Glutamatergic neuron (in vitro differentiated cells): ENCODE results near the gene PCDHGB3. TPM values are rescaled to one million over a fixed set of nuclear protein-coding genes. Genes with fewer than 3 reads are reported as not detected.
A peak's percentile ranks its signal among the peaks of the same experiment; 100 is the strongest.

ENCODE experiments used
- DNase-seq: peaks from one replicate; pipeline ENCODE4 v3.0.0; 2022
- H3K27ac Mint-ChIP-seq: one replicate; pipeline ENCODE4 v1.8.0; 2020; ENCODE audit warnings: mild to moderate bottlenecking, mixed read lengths, inconsistent platforms; ENCODE audit not compliant: unreplicated experiment
- H3K27me3 Mint-ChIP-seq: one replicate; pipeline ENCODE4 v1.8.0; 2020; ENCODE audit warnings: mild to moderate bottlenecking, moderate library complexity, mixed read lengths, inconsistent platforms; ENCODE audit not compliant: unreplicated experiment
- H3K36me3 Mint-ChIP-seq: one replicate; pipeline ENCODE4 v1.8.0; 2020; ENCODE audit warnings: mild to moderate bottlenecking, mixed read lengths, inconsistent platforms; ENCODE audit not compliant: unreplicated experiment
- H3K4me1 Mint-ChIP-seq: one replicate; pipeline ENCODE4 v1.8.0; 2020; ENCODE audit warnings: mild to moderate bottlenecking, low read depth, mixed read lengths, inconsistent platforms; ENCODE audit not compliant: unreplicated experiment
- H3K4me3 Mint-ChIP-seq: one replicate; pipeline ENCODE4 v1.8.0; 2020; ENCODE audit warnings: mild to moderate bottlenecking, mixed read lengths, inconsistent platforms; ENCODE audit not compliant: unreplicated experiment
- H3K9me3 Mint-ChIP-seq: one replicate; pipeline ENCODE4 v1.8.0; 2020; ENCODE audit warnings: mild to moderate bottlenecking, moderate library complexity, mixed read lengths, inconsistent platforms; ENCODE audit not compliant: unreplicated experiment
- CTCF ChIP-seq: fragments of 200-600 bp; sonication (generic); IDR thresholded peaks from one replicate; pipeline ENCODE4 v1.5.0; 2021; ENCODE audit not compliant: partially characterized antibody, unreplicated experiment
- total RNA-seq: library from RNA; stranded (reverse); fragmentation: NEBNext Ultra II Directional; extraction: Animal tissue kit (Norgen Biotek cat#: 25700); gene quantifications from one replicate; pipeline ENCODE4 v1.2.1, GENCODE V29; 2021; ENCODE audit not compliant: unreplicated experiment

The PCDHGB3 gene
- total RNA-seq, 1 donor from 2014 or later: 6.2 TPM

- Mint-ChIP-seq H3K9me3 (peaks cover 26% of the 10 kb centered on the region), H3K4me3 (no peak overlapping the region), H3K4me1 (no peaks in the 10 kb centered on the region), H3K27ac (no peak overlapping the region), H3K36me3 (peaks cover 62% of the 10 kb centered on the region), H3K27me3 (peaks cover 10% of the 10 kb centered on the region)
- DNase-seq: no peak
- no peak for TF ChIP-seq CTCF
These were observed 18.5 kb upstream of the PCDHGB3 start for GRCh38 chr5:141351591-141351990.

GRCh38 chr5:141354900-141355469, 15.1 kb upstream of the PCDHGB3 start, which contains the start of gene PCDHGA4:
Gene PCDHGA4, plus strand, starts transcription at chr5:141355021. Its CDS starts 87 bp downstream, at chr5:141355108.
- DNase-seq: no peak
- H3K27ac Mint-ChIP-seq: no peak within 1 kb of the TSS
- H3K9me3 Mint-ChIP-seq: peaks cover 25% of the 10 kb centered on the region

GRCh38 chr5:141355641-141356040, 14.4 kb upstream of the PCDHGB3 start:
- H3K4me3 Mint-ChIP-seq: no peak overlapping the region
- no peak for TF ChIP-seq CTCF
- peaks cover 14% of the 10 kb centered on the region for H3K27me3 Mint-ChIP-seq
- peaks cover 27% of the 10 kb centered on the region for H3K9me3 Mint-ChIP-seq
- H3K27ac Mint-ChIP-seq: no peak overlapping the region
- no peaks in the 10 kb centered on the region for H3K4me1 Mint-ChIP-seq
- DNase-seq: no peak
- peaks cover 52% of the 10 kb centered on the region for H3K36me3 Mint-ChIP-seq

More at GRCh38 chr5:141354900-141355469, 15.1 kb upstream of the PCDHGB3 start, which contains the start of gene PCDHGA4:
- Mint-ChIP-seq H3K4me1 (no peaks in the 10 kb centered on the region), H3K27me3 (peaks cover 12% of the 10 kb centered on the region), H3K36me3 (peaks cover 50% of the 10 kb centered on the region), H3K4me3 (no peak within 1 kb of the TSS)
- peak; percentile 60 for TF ChIP-seq CTCF

GRCh38 chr5:141356133-141356532, 13.9 kb upstream of the PCDHGB3 start:
- H3K36me3 Mint-ChIP-seq: peaks cover 56% of the 10 kb centered on the region
- DNase-seq: no peak
- peaks cover 32% of the 10 kb centered on the region for H3K9me3 Mint-ChIP-seq
- H3K4me3 Mint-ChIP-seq: no peak overlapping the region
- H3K27me3 Mint-ChIP-seq: peaks cover 17% of the 10 kb centered on the region
- no peak for TF ChIP-seq CTCF
- H3K4me1 Mint-ChIP-seq: no peaks in the 10 kb centered on the region
- H3K27ac Mint-ChIP-seq: no peak overlapping the region

GRCh38 chr5:141356950-141357349, 13.1 kb upstream of the PCDHGB3 start:
- Mint-ChIP-seq H3K9me3 (peaks cover 34% of the 10 kb centered on the region), H3K4me3 (no peak overlapping the region), H3K27me3 (peaks cover 20% of the 10 kb centered on the region)

More at GRCh38 chr5:141356950-141357349, 13.1 kb upstream of the PCDHGB3 start:
- DNase-seq: no peak
- no peak overlapping the region for H3K27ac Mint-ChIP-seq
- no peaks in the 10 kb centered on the region for H3K4me1 Mint-ChIP-seq
- peaks cover 55% of the 10 kb centered on the region for H3K36me3 Mint-ChIP-seq
- TF ChIP-seq CTCF: no peak
